CD14-positive monocyte (primary cell): ENCODE results near the gene PPM1D. TPM values are rescaled to one million over a fixed set of nuclear protein-coding genes. Genes with fewer than 3 reads are reported as not detected.

ENCODE experiments used
- DNase-seq, 3 donors: peaks; one replicate each; pipeline ENCODE4 v3.0.0-alpha.2; 2011 to 2022
- H2AFZ ChIP-seq: 2 replicates; pipeline ENCODE4 v1.6.0; 2012; ENCODE audit warnings: mild to moderate bottlenecking, low read depth, low read length, inconsistent platforms; ENCODE audit not compliant: insufficient read depth, poor library complexity, severe bottlenecking
- H3K27ac ChIP-seq, 2 donors: 1 replicate in 1 of 2; 2 replicates in 1 of 2; pipeline ENCODE4 v1.5.1; 2012 to 2013; ENCODE audit warnings: low read length in 2 of 2, control low read depth in 1 of 2, inconsistent platforms in 1 of 2, low read depth in 1 of 2, mild to moderate bottlenecking in 1 of 2
- H3K27me3 ChIP-seq, 2 donors: one replicate each; pipeline versions ENCODE4 v1.6.0 to v1.6.1; 2011 to 2013; ENCODE audit warnings: low read length in 2 of 2; ENCODE audit not compliant: control insufficient read depth in 2 of 2, insufficient read depth in 2 of 2
- H3K36me3 ChIP-seq, 2 donors: replicated peaks in 1 of 2; 1 replicate in 1 of 2; 2 replicates in 1 of 2; pipeline versions ENCODE4 v1.5.1 to v1.6.1; 2012 to 2013; ENCODE audit warnings: low read length in 2 of 2, control low read depth in 1 of 2, inconsistent platforms in 1 of 2, mild to moderate bottlenecking in 1 of 2; ENCODE audit not compliant: insufficient read depth in 2 of 2, control insufficient read depth in 1 of 2
- H3K4me1 ChIP-seq, 2 donors: 1 replicate in 1 of 2; 2 replicates in 1 of 2; pipeline versions ENCODE4 v1.5.1 to v1.6.1; 2012 to 2013; ENCODE audit warnings: low read length in 2 of 2, control low read depth in 1 of 2, inconsistent platforms in 1 of 2, mild to moderate bottlenecking in 1 of 2, moderate library complexity in 1 of 2; ENCODE audit not compliant: insufficient read depth in 2 of 2, control insufficient read depth in 1 of 2
- H3K4me2 ChIP-seq: replicated peaks from 2 replicates; pipeline ENCODE3; 2012; ENCODE audit warnings: low read length, moderate library complexity, mild to moderate bottlenecking; ENCODE audit not compliant: poor library complexity, severe bottlenecking; ENCODE audit errors: extremely low read depth
- H3K4me3 ChIP-seq, 3 experiments: fragments of 200-600 bp in 1 of 3; sonication (generic) in 1 of 3; replicated peaks in 1 of 3; 1 replicate in 2 of 3; 2 replicates in 1 of 3; pipeline ENCODE4 v1.5.1; 2011 to 2013; ENCODE audit warnings: low read length in 3 of 3, mild to moderate bottlenecking in 3 of 3, control low read depth in 2 of 3, low read depth in 2 of 3, inconsistent platforms in 1 of 3, moderate library complexity in 1 of 3
- H3K79me2 ChIP-seq: 2 replicates; pipeline ENCODE4 v1.6.0; 2012; ENCODE audit warnings: mild to moderate bottlenecking, control low read depth, inconsistent platforms, low read length, moderate library complexity; ENCODE audit not compliant: insufficient read depth
- H3K9ac ChIP-seq: 2 replicates; pipeline ENCODE4 v1.6.0; 2017; ENCODE audit warnings: low read length, mild to moderate bottlenecking; ENCODE audit not compliant: insufficient read depth, poor library complexity, severe bottlenecking
- H3K9me3 ChIP-seq, 2 donors: replicated peaks in 1 of 2; 1 replicate in 1 of 2; 2 replicates in 1 of 2; pipeline versions ENCODE4 v1.5.1 to v1.6.1; 2012 to 2013; ENCODE audit warnings: low read length in 2 of 2, control low read depth in 1 of 2; ENCODE audit not compliant: control insufficient read depth in 1 of 2, insufficient read depth in 1 of 2
- H4K20me1 ChIP-seq: 2 replicates; pipeline ENCODE4 v1.6.0; 2012; ENCODE audit warnings: mild to moderate bottlenecking, low read length, control low read depth, moderate library complexity; ENCODE audit not compliant: insufficient read depth
- H3K27ac Mint-ChIP-seq, 7 donors: one replicate each; pipeline ENCODE4 v1.8.0; 2020; ENCODE audit warnings: mild to moderate bottlenecking in 7 of 7, mixed read lengths in 7 of 7, moderate library complexity in 6 of 7, inconsistent platforms in 2 of 7
- H3K27me3 Mint-ChIP-seq, 3 donors: one replicate each; pipeline ENCODE4 v1.8.0; 2021 to 2022; ENCODE audit warnings: low read depth in 3 of 3, mild to moderate bottlenecking in 3 of 3, mixed read lengths in 3 of 3, moderate library complexity in 3 of 3, inconsistent platforms in 1 of 3
- H3K36me3 Mint-ChIP-seq, 2 donors: one replicate each; pipeline ENCODE4 v1.8.0; 2020; ENCODE audit warnings: mixed read lengths in 2 of 2, inconsistent platforms in 1 of 2, mild to moderate bottlenecking in 1 of 2
- H3K4me1 Mint-ChIP-seq: one replicate; pipeline ENCODE4 v1.8.0; 2020; ENCODE audit warnings: mild to moderate bottlenecking, mixed read lengths
- H3K4me3 Mint-ChIP-seq, 2 donors: one replicate each; pipeline ENCODE4 v1.8.0; 2020; ENCODE audit warnings: mild to moderate bottlenecking in 2 of 2, mixed read lengths in 2 of 2, moderate library complexity in 1 of 2
- H3K9me3 Mint-ChIP-seq, 7 donors: one replicate each; pipeline ENCODE4 v1.8.0; 2020 to 2022; ENCODE audit warnings: mixed read lengths in 7 of 7, mild to moderate bottlenecking in 6 of 7, moderate library complexity in 6 of 7, inconsistent platforms in 2 of 7
- WGBS: methylation state at CpG from one replicate; pipeline ENCODE4 v1.1.5; 2013; ENCODE audit warnings: missing lambda C conversion rate; ENCODE audit not compliant: insufficient coverage; 5-methylcytosine and 5-hydroxymethylcytosine counted together
- intact Hi-C, 2 donors: fragments of 100-400 bp; cut with micrococcal nuclease; formaldehyde crosslinking; loops; one replicate each; pipeline versions ENCODE4 v1.15.0 to v1.15.1; 2023
- polyA plus RNA-seq, 3 donors: library from polyadenylated mRNA; depleted of rRNA in 1 of 3; unstranded in 2 of 3; stranded (reverse) in 1 of 3; fragments of 300-500 nt in 2 of 3; fragments of >200 nt in 1 of 3; fragmentation: Illumina TruSeq in 2 of 3; gene quantifications; 1 replicate in 2 of 3; 2 replicates in 1 of 3; pipeline ENCODE4 v1.2.3, GENCODE V29; 2012 to 2021
- TF ChIP-seq, protein P1 (sequence below): fragments of 200-600 bp; IDR thresholded peaks from one replicate; pipeline ENCODE4 v1.8.0; 2022; ENCODE audit warnings: antibody characterized with exemption, mild to moderate bottlenecking

The PPM1D gene
- polyA plus RNA-seq, 3 donors = 4.7 to 7.3 (median 7.2) TPM

- Histone ChIP-seq H3K27me3 (no peaks in the 10 kb centered on the region), H3K9ac (no peak overlapping the region), H4K20me1 (no peaks in the 10 kb centered on the region), H3K36me3 (peaks cover 17 to 25% of the 10 kb centered on the region in 2 donors), H3K4me2 (no peak overlapping the region), H3K4me1 (peaks cover 10 to 16% of the 10 kb centered on the region in 2 donors), H2AFZ (no peak overlapping the region), H3K27ac (no peak overlapping the region), H3K4me3 (no peak overlapping the region), H3K79me2 (no peaks in the 10 kb centered on the region), H3K9me3 (peaks cover 3 to 4% of the 10 kb centered on the region in 2 donors)
- TF ChIP-seq, protein P1, sequence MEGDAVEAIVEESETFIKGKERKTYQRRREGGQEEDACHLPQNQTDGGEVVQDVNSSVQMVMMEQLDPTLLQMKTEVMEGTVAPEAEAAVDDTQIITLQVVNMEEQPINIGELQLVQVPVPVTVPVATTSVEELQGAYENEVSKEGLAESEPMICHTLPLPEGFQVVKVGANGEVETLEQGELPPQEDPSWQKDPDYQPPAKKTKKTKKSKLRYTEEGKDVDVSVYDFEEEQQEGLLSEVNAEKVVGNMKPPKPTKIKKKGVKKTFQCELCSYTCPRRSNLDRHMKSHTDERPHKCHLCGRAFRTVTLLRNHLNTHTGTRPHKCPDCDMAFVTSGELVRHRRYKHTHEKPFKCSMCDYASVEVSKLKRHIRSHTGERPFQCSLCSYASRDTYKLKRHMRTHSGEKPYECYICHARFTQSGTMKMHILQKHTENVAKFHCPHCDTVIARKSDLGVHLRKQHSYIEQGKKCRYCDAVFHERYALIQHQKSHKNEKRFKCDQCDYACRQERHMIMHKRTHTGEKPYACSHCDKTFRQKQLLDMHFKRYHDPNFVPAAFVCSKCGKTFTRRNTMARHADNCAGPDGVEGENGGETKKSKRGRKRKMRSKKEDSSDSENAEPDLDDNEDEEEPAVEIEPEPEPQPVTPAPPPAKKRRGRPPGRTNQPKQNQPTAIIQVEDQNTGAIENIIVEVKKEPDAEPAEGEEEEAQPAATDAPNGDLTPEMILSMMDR = no peak
- intact Hi-C loops = loop anchor here in 1 of 2 donors (10.0 kb wide), 1 partner anchor 1246 kb away; the partner anchor contains the start of gene INTS2
- no peak overlapping the region for H3K4me3 Mint-ChIP-seq
- peaks cover 0 to 4% (median 0%) of the 10 kb centered on the region in 3 donors for H3K27me3 Mint-ChIP-seq
- H3K4me1 Mint-ChIP-seq = peaks cover 15% of the 10 kb centered on the region
- WGBS = no CpG with 5 or more reads among the region's 4 CpGs
- peaks cover 0 to 7% (median 6%) of the 10 kb centered on the region in 7 donors for H3K9me3 Mint-ChIP-seq
- no peak overlapping the region for H3K27ac Mint-ChIP-seq
- no peak for DNase-seq
- H3K36me3 Mint-ChIP-seq = peaks cover 13 to 31% of the 10 kb centered on the region in 2 donors
These were observed 79.3 kb downstream of the PPM1D start for GRCh38 chr17:60679287-60679686.

GRCh38 chr17:60680754-60681153 is 80.8 kb downstream of the PPM1D start:
- no peak overlapping the region for H3K27ac Mint-ChIP-seq
- no peaks in the 10 kb centered on the region for H3K9me3 Mint-ChIP-seq
- Histone ChIP-seq H3K27me3 (no peaks in the 10 kb centered on the region), H3K36me3 (peaks cover 22 to 32% of the 10 kb centered on the region in 2 donors), H3K4me1 (peaks cover 10 to 16% of the 10 kb centered on the region in 2 donors), H2AFZ (no peak overlapping the region), H3K9me3 (no peaks in the 10 kb centered on the region), H3K27ac (no peak overlapping the region), H3K9ac (no peak overlapping the region), H3K79me2 (no peaks in the 10 kb centered on the region), H3K4me2 (no peak overlapping the region), H3K4me3 (no peak overlapping the region), H4K20me1 (no peaks in the 10 kb centered on the region)
- H3K4me1 Mint-ChIP-seq = peaks cover 15% of the 10 kb centered on the region
- no peak overlapping the region for H3K4me3 Mint-ChIP-seq
- TF ChIP-seq, protein P1 = no peak
- intact Hi-C loops = no loop called here
- peaks cover 23 to 42% of the 10 kb centered on the region in 2 donors for H3K36me3 Mint-ChIP-seq
- no peak for DNase-seq
- WGBS = 95% methylated on average over 6 of the region's 6 CpGs
- H3K27me3 Mint-ChIP-seq = peaks cover 0 to 4% (median 0%) of the 10 kb centered on the region in 3 donors
